Measurements from ENCODE around the gene GMPPB.

GMPPB gene

DNA sequence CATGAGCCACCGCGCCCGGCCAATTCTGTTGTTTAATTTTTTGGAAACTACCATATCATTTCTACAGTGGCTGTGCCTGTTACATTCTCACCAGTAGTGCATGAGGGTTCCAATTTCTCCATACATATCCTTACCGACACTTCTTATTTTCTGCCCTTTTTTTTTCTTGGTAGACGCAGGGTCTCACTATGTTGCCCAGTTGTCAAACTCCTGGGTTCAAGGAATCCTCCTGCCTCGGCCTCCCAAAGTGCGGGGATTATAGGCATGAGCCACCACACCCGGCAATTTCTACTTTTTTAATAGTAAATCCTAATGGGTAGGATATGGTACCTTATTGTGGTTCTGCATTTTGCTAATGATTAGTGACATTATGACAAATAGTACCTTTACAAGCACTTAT is 13.9 kb downstream of the GMPPB start:
- TF ChIP-seq, protein P1, sequence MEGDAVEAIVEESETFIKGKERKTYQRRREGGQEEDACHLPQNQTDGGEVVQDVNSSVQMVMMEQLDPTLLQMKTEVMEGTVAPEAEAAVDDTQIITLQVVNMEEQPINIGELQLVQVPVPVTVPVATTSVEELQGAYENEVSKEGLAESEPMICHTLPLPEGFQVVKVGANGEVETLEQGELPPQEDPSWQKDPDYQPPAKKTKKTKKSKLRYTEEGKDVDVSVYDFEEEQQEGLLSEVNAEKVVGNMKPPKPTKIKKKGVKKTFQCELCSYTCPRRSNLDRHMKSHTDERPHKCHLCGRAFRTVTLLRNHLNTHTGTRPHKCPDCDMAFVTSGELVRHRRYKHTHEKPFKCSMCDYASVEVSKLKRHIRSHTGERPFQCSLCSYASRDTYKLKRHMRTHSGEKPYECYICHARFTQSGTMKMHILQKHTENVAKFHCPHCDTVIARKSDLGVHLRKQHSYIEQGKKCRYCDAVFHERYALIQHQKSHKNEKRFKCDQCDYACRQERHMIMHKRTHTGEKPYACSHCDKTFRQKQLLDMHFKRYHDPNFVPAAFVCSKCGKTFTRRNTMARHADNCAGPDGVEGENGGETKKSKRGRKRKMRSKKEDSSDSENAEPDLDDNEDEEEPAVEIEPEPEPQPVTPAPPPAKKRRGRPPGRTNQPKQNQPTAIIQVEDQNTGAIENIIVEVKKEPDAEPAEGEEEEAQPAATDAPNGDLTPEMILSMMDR (IDR thresholded peaks at IDR 0.05), result no peak

DNA sequence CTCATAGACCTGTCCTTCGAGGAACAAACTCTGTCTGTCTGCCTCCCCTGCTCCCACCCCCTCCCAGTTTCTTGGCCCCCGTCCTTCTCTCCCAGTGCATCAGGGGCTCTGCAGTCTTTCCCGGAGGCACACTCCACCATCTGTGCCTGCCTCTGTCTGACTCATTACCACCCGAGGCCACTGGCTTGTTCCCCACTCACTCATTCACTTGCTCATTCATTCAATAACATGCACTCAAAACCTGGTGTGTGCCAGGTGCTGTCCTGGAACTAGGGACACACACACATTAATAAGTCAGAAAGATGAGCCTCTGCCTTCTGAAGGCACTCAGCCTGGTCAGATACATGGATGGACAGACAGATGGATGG is 16.7 kb downstream of the GMPPB start:
- TF ChIP-seq, protein P1 (IDR thresholded peaks at IDR 0.05), result no peak

DNA sequence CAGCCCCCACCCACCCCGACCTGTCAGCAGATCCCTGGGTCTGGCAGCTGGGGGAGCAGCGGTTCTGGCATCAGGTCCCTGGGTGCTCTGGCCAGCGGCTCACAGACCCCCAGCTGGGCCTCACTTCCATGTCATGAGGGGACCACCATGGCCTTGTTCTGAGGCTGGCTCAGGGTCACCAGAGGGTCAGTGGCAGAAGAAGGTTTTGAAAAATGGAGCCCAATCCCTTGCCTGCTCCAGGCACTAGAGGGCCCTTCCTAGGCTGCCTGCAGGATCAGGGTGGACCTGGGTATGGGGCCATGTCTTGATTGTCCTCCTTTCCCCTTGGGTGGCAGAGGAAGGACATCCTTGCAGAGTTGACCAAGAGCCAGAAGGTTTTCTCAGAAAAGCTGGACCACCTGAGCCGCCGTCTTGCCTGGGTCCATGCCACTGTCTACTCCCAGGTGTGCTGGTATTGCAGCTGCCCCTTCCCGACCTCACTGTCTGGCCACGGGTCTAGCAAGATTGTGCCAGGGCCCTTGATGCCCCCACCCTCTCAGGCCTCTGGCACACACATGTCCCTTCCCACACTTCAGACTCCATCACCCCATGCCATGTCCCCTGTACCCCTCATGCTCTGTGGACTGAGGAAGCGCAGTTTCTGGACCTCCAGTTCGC is 17.2 kb downstream of the GMPPB start:
- TF ChIP-seq, protein P1 (IDR thresholded peaks at IDR 0.05), result no peak

DNA sequence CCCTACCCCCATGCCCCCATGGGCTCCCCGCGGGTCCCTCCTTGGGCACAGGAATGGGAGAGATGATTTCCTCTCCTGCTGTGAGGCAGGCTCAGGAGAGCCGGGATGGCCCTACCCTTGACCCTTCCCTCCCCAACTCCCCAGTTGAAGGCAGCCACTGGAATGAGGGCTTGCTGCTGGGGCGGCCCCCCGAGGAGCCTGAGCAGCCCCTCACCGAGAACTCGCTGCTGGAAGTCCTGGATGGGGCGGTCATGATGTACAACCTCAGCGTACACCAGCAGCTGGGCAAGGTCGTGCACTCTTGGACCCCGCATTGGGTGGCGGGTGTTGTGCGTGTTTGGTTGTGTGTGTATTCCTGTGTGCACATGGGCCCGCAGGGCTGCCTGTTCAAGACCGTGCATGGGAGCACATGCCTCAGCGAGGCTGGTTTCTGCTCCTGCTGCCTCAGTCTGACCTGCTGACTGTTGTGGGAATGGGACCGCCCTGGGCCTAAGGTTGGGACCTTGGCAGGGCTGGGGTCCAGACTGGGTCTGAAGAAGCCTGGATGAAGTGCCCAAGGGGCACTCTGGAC is 18.3 kb downstream of the GMPPB start:
- TF ChIP-seq, protein P1 (IDR thresholded peaks at IDR 0.05), result no peak

DNA sequence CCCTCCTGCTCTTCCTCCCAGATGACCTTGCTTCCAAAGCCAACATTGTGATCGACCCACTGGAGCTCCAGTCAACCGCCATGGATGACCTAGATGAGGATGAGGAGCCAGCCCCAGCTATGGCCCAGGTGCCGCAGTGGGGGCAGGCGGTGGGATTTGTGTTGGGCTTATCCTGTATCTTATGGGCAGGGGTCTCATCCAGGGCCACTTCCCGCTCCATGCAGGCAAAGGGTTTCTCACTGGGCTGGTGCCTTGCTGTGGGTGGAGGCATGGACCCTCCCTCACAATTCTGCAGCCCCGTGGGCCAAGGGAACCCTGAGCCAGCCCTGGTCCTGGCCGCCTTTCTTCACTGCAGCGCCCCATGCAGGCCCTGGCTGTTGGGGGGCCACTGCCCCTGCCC is 19.1 kb downstream of the GMPPB start:
- TF ChIP-seq, protein P1 (IDR thresholded peaks at IDR 0.05), result no peak

DNA sequence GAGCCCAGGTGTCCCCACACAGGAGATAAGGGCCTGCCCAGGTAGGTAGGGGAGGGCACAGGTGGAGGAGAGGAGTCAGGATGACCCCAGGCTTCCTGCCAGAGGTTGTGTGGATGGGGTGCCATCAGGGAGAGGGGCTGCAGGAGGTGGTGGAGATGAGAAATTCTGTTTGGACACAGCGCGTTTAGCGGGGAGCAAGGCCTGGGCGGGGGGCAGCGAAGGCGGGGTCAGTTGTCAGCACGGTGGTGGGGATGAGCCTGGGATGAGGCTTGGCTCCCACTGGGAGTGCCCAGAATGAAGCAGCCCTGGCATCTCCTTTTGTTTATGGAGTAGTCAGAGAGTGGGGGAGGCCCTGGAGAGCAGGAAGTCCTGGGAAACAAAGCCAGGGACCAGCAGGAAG is 19.8 kb downstream of the GMPPB start:
- TF ChIP-seq, protein P1 (IDR thresholded peaks at IDR 0.05), result no peak

DNA sequence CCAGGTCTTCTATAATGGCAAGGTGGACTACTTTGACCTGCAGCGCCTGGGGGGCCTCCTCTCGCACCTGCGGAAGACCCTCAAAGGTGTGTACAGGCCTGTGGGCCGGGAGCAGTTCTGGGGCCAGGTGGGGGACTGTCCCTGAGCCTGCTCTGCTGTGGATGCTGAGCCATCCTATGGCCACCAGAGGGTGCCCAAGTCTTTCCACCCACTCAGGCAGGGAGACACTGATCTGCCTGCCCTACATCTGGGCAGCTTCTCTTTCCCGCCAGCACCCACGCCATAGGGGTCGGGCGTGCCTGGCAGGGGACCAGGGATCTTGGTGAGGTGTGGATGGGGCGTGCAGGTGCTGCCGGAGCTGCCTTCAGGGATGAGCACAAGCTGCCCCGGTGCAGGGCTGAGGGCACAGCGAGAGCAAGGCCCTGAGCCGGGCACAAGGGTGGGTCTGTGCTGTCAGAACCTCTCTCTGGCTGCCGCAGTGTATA is 20.3 kb downstream of the GMPPB start:
- TF ChIP-seq, protein P1 (IDR thresholded peaks at IDR 0.05), result peak; percentile 90

Measured in LNCAP (cell line).